ENCODE results near the gene NCAPG2. TPM values are rescaled to one million over a fixed set of nuclear protein-coding genes. Genes with fewer than 3 reads are reported as not detected.

NCAPG2 gene
- total and polyA plus RNA-seq, 2 of the 13 experiments (the other 11 are each of a cell fraction or from before 2014, with no cell fraction given): 15.1 to 30.7 TPM

DNA sequence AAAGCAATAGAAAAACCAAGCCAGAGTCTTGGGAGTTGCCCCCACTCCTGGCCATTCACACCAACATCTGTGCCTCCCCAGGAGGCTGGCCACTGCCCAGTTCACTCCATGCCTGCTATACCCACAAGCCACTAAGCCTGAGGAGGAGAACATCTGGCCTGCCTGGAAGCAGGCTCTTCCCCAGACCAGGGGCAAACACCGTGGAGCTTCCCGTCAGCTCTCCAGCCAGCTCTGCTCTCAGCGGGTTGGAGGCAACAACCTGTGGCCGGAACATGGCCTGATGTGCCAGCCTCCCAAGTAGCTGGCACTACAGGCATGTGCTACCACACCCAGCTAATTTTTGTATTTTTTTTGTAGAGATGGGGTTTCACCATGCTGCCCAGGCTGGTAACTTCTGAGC, 107.9 kb downstream of the NCAPG2 start:
- POLR2A ChIA-PET: no interaction called here
- DNase-seq (ENCODE audit: low spot score) (no peak), ATAC-seq (no peak), FAIRE-seq (no peak)
- Histone ChIP-seq H2AFZ (ENCODE audit: low read length) (no peak overlapping the region), H3K27me3 (ENCODE audit: control insufficient read depth in 1 of 2, insufficient read depth in 2 of 2, low read length in 2 of 2) (no peaks in the 10 kb centered on the region), H3K4me3 (replicated peaks in 1 of 3; ENCODE audit: insufficient read depth in 1 of 3, low read depth in 2 of 3, low read length in 3 of 3) (no peak overlapping the region), H3K36me3 (replicated peaks in 1 of 2; ENCODE audit: control insufficient read depth in 1 of 2, insufficient read depth in 2 of 2, low read length in 2 of 2) (no peaks in the 10 kb centered on the region), H3K79me2 (ENCODE audit: insufficient read depth, low read length) (no peaks in the 10 kb centered on the region), H3K9ac (ENCODE audit: insufficient read depth, low read depth, low read length) (no peak overlapping the region), H3K9me3 (ENCODE audit: low read length) (peaks cover 20% of the 10 kb centered on the region), H3K4me1 (ENCODE audit: insufficient read depth, low read length) (peaks cover 14% of the 10 kb centered on the region), H3K4me2 (ENCODE audit: low read depth, low read length) (no peak overlapping the region), H3K27ac (ENCODE audit: extremely low read length, insufficient read depth, low read length) (no peak overlapping the region), H4K20me1 (ENCODE audit: insufficient read depth, low read length) (no peaks in the 10 kb centered on the region)
- no CpG with 5 or more reads among the region's 4 CpGs for WGBS (ENCODE audit: low lambda C conversion rate)
- no TSS peak for BruUV-seq (replicated peaks)
- CTCF ChIA-PET (ENCODE audit: low intra/inter-chr PET ratio, low total read pairs): no interaction called here
- in situ Hi-C loops (cut with HindIII; ENCODE audit: extremely low pct_ligation_motif_present, low pct_unique_long_range_greater_than_20kb) (no loop called here), intact Hi-C loops (cut with micrococcal nuclease; ENCODE audit: unreplicated experiment) (no loop called here)
- TF ChIP-seq ZNF598 (CRISPR knock-in tag; IDR thresholded peaks at IDR 0.05; ENCODE audit: borderline replicate concordance): no peak
- no peak for TF ChIP-seq ZFP90 (CRISPR knock-in tag; IDR thresholded peaks at IDR 0.05; ENCODE audit: borderline replicate concordance)
- TF ChIP-seq, protein P1, sequence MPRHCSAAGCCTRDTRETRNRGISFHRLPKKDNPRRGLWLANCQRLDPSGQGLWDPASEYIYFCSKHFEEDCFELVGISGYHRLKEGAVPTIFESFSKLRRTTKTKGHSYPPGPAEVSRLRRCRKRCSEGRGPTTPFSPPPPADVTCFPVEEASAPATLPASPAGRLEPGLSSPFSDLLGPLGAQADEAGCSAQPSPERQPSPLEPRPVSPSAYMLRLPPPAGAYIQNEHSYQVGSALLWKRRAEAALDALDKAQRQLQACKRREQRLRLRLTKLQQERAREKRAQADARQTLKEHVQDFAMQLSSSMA (CRISPR knock-in tag; IDR thresholded peaks at IDR 0.05): no peak
- no peak for TF ChIP-seq ZNF703 (CRISPR knock-in tag; IDR thresholded peaks at IDR 0.05; ENCODE audit: borderline replicate concordance)
- TF ChIP-seq ZNF792 (CRISPR knock-in tag; IDR thresholded peaks at IDR 0.05): no peak
- TF ChIP-seq, protein P2, sequence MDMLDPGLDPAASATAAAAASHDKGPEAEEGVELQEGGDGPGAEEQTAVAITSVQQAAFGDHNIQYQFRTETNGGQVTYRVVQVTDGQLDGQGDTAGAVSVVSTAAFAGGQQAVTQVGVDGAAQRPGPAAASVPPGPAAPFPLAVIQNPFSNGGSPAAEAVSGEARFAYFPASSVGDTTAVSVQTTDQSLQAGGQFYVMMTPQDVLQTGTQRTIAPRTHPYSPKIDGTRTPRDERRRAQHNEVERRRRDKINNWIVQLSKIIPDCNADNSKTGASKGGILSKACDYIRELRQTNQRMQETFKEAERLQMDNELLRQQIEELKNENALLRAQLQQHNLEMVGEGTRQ (IDR thresholded peaks at IDR 0.05; ENCODE audit: low read depth, low read length): no peak
- TF ChIP-seq, protein P2 (CRISPR knock-in tag; IDR thresholded peaks at IDR 0.05; ENCODE audit: borderline replicate concordance): no peak
- no peak for TF ChIP-seq KLF13 (CRISPR knock-in tag; IDR thresholded peaks at IDR 0.05)
- no peak for TF ChIP-seq MYC (CRISPR knock-in tag; IDR thresholded peaks at IDR 0.05; ENCODE audit: borderline replicate concordance)
- no peak for TF ChIP-seq ZBTB8A (CRISPR knock-in tag; IDR thresholded peaks at IDR 0.05; ENCODE audit: borderline replicate concordance, low read depth)
- TF ChIP-seq CREM (IDR thresholded peaks at IDR 0.05): no peak
- TF ChIP-seq CREM (CRISPR knock-in tag; IDR thresholded peaks at IDR 0.05): no peak
- TF ChIP-seq RCOR2 (CRISPR knock-in tag; IDR thresholded peaks at IDR 0.05): no peak
- no peak for TF ChIP-seq GTF3A (CRISPR knock-in tag; conservative IDR thresholded peaks at IDR 0.05)
- TF ChIP-seq ZNF343 (CRISPR knock-in tag; IDR thresholded peaks at IDR 0.05): no peak
- TF ChIP-seq, protein P3, sequence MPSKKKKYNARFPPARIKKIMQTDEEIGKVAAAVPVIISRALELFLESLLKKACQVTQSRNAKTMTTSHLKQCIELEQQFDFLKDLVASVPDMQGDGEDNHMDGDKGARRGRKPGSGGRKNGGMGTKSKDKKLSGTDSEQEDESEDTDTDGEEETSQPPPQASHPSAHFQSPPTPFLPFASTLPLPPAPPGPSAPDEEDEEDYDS (CRISPR knock-in tag; IDR thresholded peaks at IDR 0.05): no peak

Data from HepG2 (cell line).